ENCODE results near the gene NRG2. TPM values are rescaled to one million over a fixed set of nuclear protein-coding genes. Genes with fewer than 3 reads are reported as not detected.

The NRG2 gene
- total and polyA plus RNA-seq, 2 of the 8 experiments (the other 6 are each of a cell fraction or from before 2014, with no cell fraction given): 0.27 to 0.54 TPM

DNA sequence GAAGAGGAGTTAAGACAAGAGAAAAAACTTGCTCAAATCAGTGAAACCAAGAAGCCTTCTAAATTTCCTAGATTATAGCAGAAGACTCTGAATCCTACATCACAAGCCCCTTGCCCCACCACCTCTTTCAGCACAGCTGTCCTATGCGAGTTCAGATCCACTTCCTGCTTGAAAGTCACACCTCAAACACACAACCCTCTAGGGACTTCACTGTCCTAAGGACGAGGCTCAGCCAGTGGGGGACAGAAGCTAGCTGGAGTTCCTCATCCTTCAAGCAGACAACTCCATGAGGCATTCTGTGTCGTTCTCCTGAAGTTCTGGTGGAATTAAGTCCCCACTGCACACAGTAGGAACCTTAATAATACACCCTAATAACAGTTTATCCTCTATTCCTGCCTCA lies 44.3 kb downstream of the NRG2 start:
- Histone ChIP-seq H4K5ac (ENCODE audit: insufficient read length, low read depth, low read length) (no peak overlapping the region), H2AK5ac (ENCODE audit: low read depth, low read length) (no peak overlapping the region), H2AFZ (ENCODE audit: low read length) (no peak overlapping the region), H4K20me1 (replicated peaks in 1 of 2; ENCODE audit: control insufficient read depth in 1 of 2, insufficient read depth in 2 of 2, low read length in 2 of 2) (peaks cover 0 to 2% of the 10 kb centered on the region in 2 experiments), H3K27me3 (replicated peaks in 1 of 4; ENCODE audit: control insufficient read depth in 3 of 4, extremely low read depth in 1 of 4, insufficient read depth in 3 of 4, low read length in 3 of 4) (no peaks in the 10 kb centered on the region), H3K23ac (ENCODE audit: insufficient read length) (no peak overlapping the region), H2BK5ac (ENCODE audit: low read depth, low read length) (no peak overlapping the region), H3K4me3 (ENCODE audit: extremely low read depth in 1 of 4, insufficient read depth in 2 of 4, low read depth in 3 of 4, low read length in 4 of 4) (no peak overlapping the region), H3K36me3 (ENCODE audit: control insufficient read depth in 2 of 4, insufficient read depth in 4 of 4, low read length in 3 of 4) (no peaks in the 10 kb centered on the region), H3K79me1 (ENCODE audit: low read depth, low read length) (no peaks in the 10 kb centered on the region), H3K18ac (ENCODE audit: extremely low read depth, low read length) (no peak overlapping the region), H3K9ac (replicated peaks in 1 of 4; ENCODE audit: extremely low read depth in 1 of 4, low read depth in 3 of 4, low read length in 3 of 4) (no peak overlapping the region), H2BK15ac (ENCODE audit: low read length) (no peak overlapping the region), H2BK120ac (replicated peaks; ENCODE audit: low read depth, low read length) (no peak overlapping the region), H3K4me2 (ENCODE audit: insufficient read depth in 1 of 2, low read depth in 2 of 2, low read length in 2 of 2) (no peak overlapping the region), H3K23me2 (ENCODE audit: low read depth, low read length) (no peaks in the 10 kb centered on the region), H2BK20ac (ENCODE audit: low read length) (no peak overlapping the region), H3K56ac (replicated peaks; ENCODE audit: insufficient read length, low read depth, low read length) (no peak overlapping the region), H3K9me3 (ENCODE audit: insufficient read depth in 2 of 2, low read depth in 1 of 2, low read length in 1 of 2) (no peaks in the 10 kb centered on the region), H4K8ac (ENCODE audit: extremely low read depth, insufficient read depth, low read length) (no peak overlapping the region), H3K14ac (ENCODE audit: insufficient read length) (no peak overlapping the region), H3K4me1 (replicated peaks in 1 of 4; ENCODE audit: control insufficient read depth in 3 of 4, insufficient read depth in 4 of 4, low read length in 3 of 4) (no peaks in the 10 kb centered on the region), H3K4ac (replicated peaks; ENCODE audit: insufficient read length, low read depth, low read length) (no peak overlapping the region), H2BK12ac (ENCODE audit: low read depth, low read length) (no peak overlapping the region), H3K27ac (ENCODE audit: low read depth, low read length) (no peak overlapping the region), H3K79me2 (ENCODE audit: control insufficient read depth in 1 of 2, insufficient read depth in 2 of 2, low read length in 2 of 2) (no peaks in the 10 kb centered on the region), H4K91ac (replicated peaks; ENCODE audit: insufficient read length, low read length) (no peak overlapping the region)
- FAIRE-seq (no peak), DNase-seq (ENCODE audit: low read depth in 1 of 2, low spot score in 2 of 2) (no peak)
- ChIA-PET CTCF (ENCODE audit: partially characterized antibody) (interaction anchor here (0.5 to 6.9 kb wide), 3 partner anchors 14 to 246 kb away, joined by 3 to 35 read pairs (median 3); no protein-coding TSS in a partner anchor), POLR2A (ENCODE audit: partially characterized antibody) (no interaction called here)
- 90% methylated on average over 3 of the region's 3 CpGs; no CpG with 5 or more reads in 1 of the 2 experiments for WGBS, 2 experiments (ENCODE audit: extremely low coverage in 1 of 2, insufficient coverage in 1 of 2, insufficient read length in 1 of 2, insufficient replicate concordance in 2 of 2, low coverage in 1 of 2, low lambda C conversion rate in 2 of 2, missing lambda C conversion rate in 1 of 2)
- TF ChIP-seq NANOG (IDR thresholded peaks at IDR 0.05; ENCODE audit: insufficient read depth, low read depth, low read length, poor library complexity, severe bottlenecking) (no peak), SRF (IDR thresholded peaks at IDR 0.05; ENCODE audit: low read depth, low read length) (no peak), EGR1 (IDR thresholded peaks at IDR 0.05; ENCODE audit: borderline replicate concordance, low read depth, low read length) (no peak), TEAD4 (IDR thresholded peaks at IDR 0.05; ENCODE audit: low read depth, low read length) (no peak), JUN (IDR thresholded peaks at IDR 0.05; ENCODE audit: low read depth, low read length) (no peak), RBBP5 (IDR thresholded peaks at IDR 0.05; ENCODE audit: borderline replicate concordance, low read depth, low read length) (no peak), SIN3A (conservative IDR thresholded peaks at IDR 0.05 in 1 of 2, IDR thresholded peaks at IDR 0.05 in 1 of 2; ENCODE audit: low read depth in 1 of 2, low read length in 2 of 2) (no peak), BRCA1 (IDR thresholded peaks at IDR 0.05; ENCODE audit: low read depth, low read length) (no peak), SIX5 (IDR thresholded peaks at IDR 0.05; ENCODE audit: low read depth, low read length) (no peak), KDM5A (IDR thresholded peaks at IDR 0.05; ENCODE audit: low read length) (no peak), CBX5 (IDR thresholded peaks at IDR 0.05; ENCODE audit: low read depth, low read length) (no peak), CHD1 (IDR thresholded peaks at IDR 0.05; ENCODE audit: low read depth, low read length) (no peak), CREB1 (IDR thresholded peaks at IDR 0.05) (no peak), EP300 (IDR thresholded peaks at IDR 0.05; ENCODE audit: borderline replicate concordance in 1 of 2, low read depth in 2 of 2, low read length in 2 of 2) (no peak)
- TF ChIP-seq, protein P1, sequence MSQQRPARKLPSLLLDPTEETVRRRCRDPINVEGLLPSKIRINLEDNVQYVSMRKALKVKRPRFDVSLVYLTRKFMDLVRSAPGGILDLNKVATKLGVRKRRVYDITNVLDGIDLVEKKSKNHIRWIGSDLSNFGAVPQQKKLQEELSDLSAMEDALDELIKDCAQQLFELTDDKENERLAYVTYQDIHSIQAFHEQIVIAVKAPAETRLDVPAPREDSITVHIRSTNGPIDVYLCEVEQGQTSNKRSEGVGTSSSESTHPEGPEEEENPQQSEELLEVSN (IDR thresholded peaks at IDR 0.05): no peak

Data from H1 (cell line).